C4-2B (cell line): ENCODE results near the gene NOS1.
"Not testable (repeated sequence)": the region's sequence is repeated elsewhere in the genome, so short reads cannot be mapped to it uniquely, and the experiment has no call there.

Experiments used
- H3K27ac ChIP-seq: fragments of 450-650 bp; 2 replicates; pipeline ENCODE4 v1.5.1; 2017
- CTCF ChIP-seq: fragments of 450-650 bp; conservative IDR thresholded peaks from 2 replicates; pipeline ENCODE4 v1.5.1; 2017; ENCODE audit warnings: mild to moderate bottlenecking
- ZFX ChIP-seq: fragments of 450-650 bp; IDR thresholded peaks from 2 replicates; pipeline ENCODE4 v1.6.1; 2017

Gene NOS1

DNA sequence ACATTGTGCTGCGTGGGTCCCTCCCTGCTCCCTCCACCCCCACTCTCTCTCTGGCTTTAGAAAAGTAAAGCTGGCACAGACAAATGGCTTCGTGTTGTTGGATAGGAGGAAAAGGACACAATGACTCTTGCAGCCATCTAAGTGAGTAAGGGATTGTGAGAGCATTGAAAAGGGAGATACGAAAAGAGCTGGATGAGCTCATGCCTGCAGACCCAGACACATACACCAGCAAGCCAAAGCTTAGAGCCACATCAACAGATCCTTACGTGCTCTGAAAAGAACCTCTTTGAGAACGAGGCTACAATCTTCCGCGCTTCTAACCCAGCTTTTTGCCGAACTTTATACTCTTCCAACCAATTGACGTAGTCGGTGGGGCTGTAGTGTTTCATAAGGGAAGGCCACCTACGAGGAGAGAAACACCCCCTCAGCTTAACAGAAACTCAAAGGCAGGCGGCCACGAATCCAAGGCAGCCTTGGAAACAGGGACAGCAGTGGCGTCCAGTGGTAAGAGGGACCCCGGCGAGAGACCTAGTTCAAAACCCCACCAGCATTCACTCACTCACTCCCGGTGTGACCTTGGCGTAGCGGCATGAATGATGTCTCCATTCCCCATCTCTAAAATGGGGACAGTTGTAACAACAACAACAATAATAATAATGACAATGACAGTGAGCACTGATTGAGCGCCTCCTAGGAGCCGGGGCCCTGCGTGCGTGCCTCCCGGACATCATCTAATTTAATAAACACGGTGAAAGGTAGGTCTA is 172.3 kb downstream of the NOS1 start:
- peak overlapping the region; percentile 90 for H3K27ac ChIP-seq
- TF ChIP-seq ZFX (no peak), CTCF (no peak)

GRCh38 chr12:117188121-117188665 is 173.2 kb downstream of the NOS1 start:
- H3K27ac ChIP-seq, result no peak overlapping the region
- TF ChIP-seq CTCF, result no peak

GRCh38 chr12:117187421-117187820 is 174.0 kb downstream of the NOS1 start:
- TF ChIP-seq CTCF (no peak), ZFX (no peak)

GRCh38 chr12:117182866-117183265 is 178.6 kb downstream of the NOS1 start:
- TF ChIP-seq CTCF, result no peak
- TF ChIP-seq ZFX, result no peak

More at GRCh38 chr12:117187421-117187820, 174.0 kb downstream of the NOS1 start:
- no peak overlapping the region for H3K27ac ChIP-seq

GRCh38 chr12:117181468-117181843 is 180.0 kb downstream of the NOS1 start:
- H3K27ac ChIP-seq, result not testable (repeated sequence)

More at GRCh38 chr12:117182866-117183265, 178.6 kb downstream of the NOS1 start:
- H3K27ac ChIP-seq, result no peak overlapping the region

- no peak for TF ChIP-seq CTCF
- TF ChIP-seq ZFX, result no peak
- no peak overlapping the region for H3K27ac ChIP-seq
These were observed 180.5 kb downstream of the NOS1 start for GRCh38 chr12:117180758-117181467.

DNA sequence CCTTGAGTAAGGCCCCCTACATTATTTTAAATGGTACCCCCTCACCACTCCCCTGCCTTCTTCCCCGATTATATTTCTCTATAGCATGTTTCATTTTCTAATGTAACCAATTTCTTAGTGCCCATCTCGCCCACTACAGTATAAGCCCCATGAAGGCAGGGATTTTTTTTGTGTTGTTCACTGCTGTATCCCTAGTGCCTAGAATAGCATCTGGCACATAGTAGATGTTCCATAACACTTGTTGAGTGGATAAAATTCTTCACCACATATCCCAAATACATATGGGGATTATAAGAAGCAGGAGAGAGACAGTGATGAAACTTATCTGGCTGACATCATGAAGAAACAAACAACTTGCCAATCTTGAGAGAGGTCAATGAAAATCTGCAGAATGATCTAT is 182.7 kb downstream of the NOS1 start:
- H3K27ac ChIP-seq, result no peak overlapping the region

More for the DNA sequence above, 182.7 kb downstream of the NOS1 start:
- TF ChIP-seq ZFX (no peak), CTCF (no peak)
